ENCODE data around the gene PRRC2A.
A peak's percentile ranks its signal among the peaks of the same experiment; 100 is the strongest.

The PRRC2A gene

GRCh38 chr6:31620586-31621319 lies at the start of gene PRRC2A (continued):
- TF ChIP-seq HOXD13 (CRISPR knock-in tag; IDR thresholded peaks at IDR 0.05; ENCODE audit: borderline replicate concordance) (no peak), ZNF76 (tag by site-specific recombination; IDR thresholded peaks at IDR 0.05; ENCODE audit: borderline replicate concordance, low read depth) (peak; percentile 64; the same call in 1 of the 2 replicates), ZFP37 (tag by site-specific recombination; IDR thresholded peaks at IDR 0.05) (peak; percentile 95), ZNF354C (tag by site-specific recombination; IDR thresholded peaks at IDR 0.05; ENCODE audit: borderline replicate concordance, low read depth) (no peak), ZNF501 (tag by site-specific recombination; IDR thresholded peaks at IDR 0.05) (peak; percentile 81), ZNF677 (tag by site-specific recombination; IDR thresholded peaks at IDR 0.05) (no peak), ZNF621 (tag by site-specific recombination; IDR thresholded peaks at IDR 0.05) (no peak), ZNF48 (tag by site-specific recombination; IDR thresholded peaks at IDR 0.05) (no peak), ZNF610 (tag by site-specific recombination; IDR thresholded peaks at IDR 0.05; ENCODE audit: borderline replicate concordance) (peak; percentile 75; the same call in 1 of the 2 replicates), ZNF514 (tag by site-specific recombination; IDR thresholded peaks at IDR 0.05) (no peak), ZNF768 (tag by site-specific recombination; IDR thresholded peaks at IDR 0.05) (no peak), KLF16 (tag by site-specific recombination; IDR thresholded peaks at IDR 0.05) (peak; percentile 92), ZNF433 (tag by site-specific recombination; IDR thresholded peaks at IDR 0.05; ENCODE audit: low read depth) (no peak), ZNF785 (tag by site-specific recombination; IDR thresholded peaks at IDR 0.05) (peak; percentile 60; the same call in 1 of the 2 replicates), ZNF157 (tag by site-specific recombination; IDR thresholded peaks at IDR 0.05) (0 out of 2 replicates have a peak, but pooled peaks have one; percentile 6), ZFP41 (tag by site-specific recombination; IDR thresholded peaks at IDR 0.05; ENCODE audit: borderline replicate concordance) (no peak), ZBTB1 (tag by site-specific recombination; IDR thresholded peaks at IDR 0.05) (no peak), ZNF423 (tag by site-specific recombination; IDR thresholded peaks at IDR 0.05) (peak; percentile 12; the same call in 1 of the 2 replicates), GLI4 (tag by site-specific recombination; IDR thresholded peaks at IDR 0.05) (peak; percentile 90), ZNF121 (tag by site-specific recombination; IDR thresholded peaks at IDR 0.05) (0 out of 2 replicates have a peak, but pooled peaks have one; percentile 77), ZNF521 (tag by site-specific recombination; IDR thresholded peaks at IDR 0.05) (no peak), ZNF704 (tag by site-specific recombination; IDR thresholded peaks at IDR 0.05) (no peak), ZNF324 (tag by site-specific recombination; IDR thresholded peaks at IDR 0.05) (peak; percentile 84; the same call in 1 of the 2 replicates), ZNF843 (tag by site-specific recombination; IDR thresholded peaks at IDR 0.05) (no peak; the same call in 1 of the 2 replicates), ZNF571 (tag by site-specific recombination; IDR thresholded peaks at IDR 0.05) (no peak), ZNF510 (tag by site-specific recombination; IDR thresholded peaks at IDR 0.05; ENCODE audit: insufficient replicate concordance) (no peak), ZNF175 (tag by site-specific recombination; IDR thresholded peaks at IDR 0.05) (no peak), ZNF24 (tag by site-specific recombination; IDR thresholded peaks at IDR 0.05) (0 out of 2 replicates have a peak, but pooled peaks have one; percentile 61), TCF7L2 (IDR thresholded peaks at IDR 0.05; ENCODE audit: borderline replicate concordance, low read depth, low read length) (no peak), ZNF311 (tag by site-specific recombination; IDR thresholded peaks at IDR 0.05; ENCODE audit: borderline replicate concordance) (no peak), ZSCAN23 (tag by site-specific recombination; IDR thresholded peaks at IDR 0.05) (no peak; the same call in 1 of the 2 replicates), BCL11B (tag by site-specific recombination; IDR thresholded peaks at IDR 0.05; ENCODE audit: low read depth) (peak; percentile 34; the same call in 1 of the 2 replicates), ZNF350 (tag by site-specific recombination; IDR thresholded peaks at IDR 0.05) (no peak), ZNF132 (tag by site-specific recombination; IDR thresholded peaks at IDR 0.05; ENCODE audit: borderline replicate concordance) (no peak)
- TF ChIP-seq, protein P1, sequence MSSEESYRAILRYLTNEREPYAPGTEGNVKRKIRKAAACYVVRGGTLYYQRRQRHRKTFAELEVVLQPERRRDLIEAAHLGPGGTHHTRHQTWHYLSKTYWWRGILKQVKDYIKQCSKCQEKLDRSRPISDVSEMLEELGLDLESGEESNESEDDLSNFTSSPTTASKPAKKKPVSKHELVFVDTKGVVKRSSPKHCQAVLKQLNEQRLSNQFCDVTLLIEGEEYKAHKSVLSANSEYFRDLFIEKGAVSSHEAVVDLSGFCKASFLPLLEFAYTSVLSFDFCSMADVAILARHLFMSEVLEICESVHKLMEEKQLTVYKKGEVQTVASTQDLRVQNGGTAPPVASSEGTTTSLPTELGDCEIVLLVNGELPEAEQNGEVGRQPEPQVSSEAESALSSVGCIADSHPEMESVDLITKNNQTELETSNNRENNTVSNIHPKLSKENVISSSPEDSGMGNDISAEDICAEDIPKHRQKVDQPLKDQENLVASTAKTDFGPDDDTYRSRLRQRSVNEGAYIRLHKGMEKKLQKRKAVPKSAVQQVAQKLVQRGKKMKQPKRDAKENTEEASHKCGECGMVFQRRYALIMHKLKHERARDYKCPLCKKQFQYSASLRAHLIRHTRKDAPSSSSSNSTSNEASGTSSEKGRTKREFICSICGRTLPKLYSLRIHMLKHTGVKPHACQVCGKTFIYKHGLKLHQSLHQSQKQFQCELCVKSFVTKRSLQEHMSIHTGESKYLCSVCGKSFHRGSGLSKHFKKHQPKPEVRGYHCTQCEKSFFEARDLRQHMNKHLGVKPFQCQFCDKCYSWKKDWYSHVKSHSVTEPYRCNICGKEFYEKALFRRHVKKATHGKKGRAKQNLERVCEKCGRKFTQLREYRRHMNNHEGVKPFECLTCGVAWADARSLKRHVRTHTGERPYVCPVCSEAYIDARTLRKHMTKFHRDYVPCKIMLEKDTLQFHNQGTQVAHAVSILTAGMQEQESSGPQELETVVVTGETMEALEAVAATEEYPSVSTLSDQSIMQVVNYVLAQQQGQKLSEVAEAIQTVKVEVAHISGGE (tag by site-specific recombination; conservative IDR thresholded peaks at IDR 0.05; ENCODE audit: low read depth), result peak; percentile 72
- TF ChIP-seq, protein P2, sequence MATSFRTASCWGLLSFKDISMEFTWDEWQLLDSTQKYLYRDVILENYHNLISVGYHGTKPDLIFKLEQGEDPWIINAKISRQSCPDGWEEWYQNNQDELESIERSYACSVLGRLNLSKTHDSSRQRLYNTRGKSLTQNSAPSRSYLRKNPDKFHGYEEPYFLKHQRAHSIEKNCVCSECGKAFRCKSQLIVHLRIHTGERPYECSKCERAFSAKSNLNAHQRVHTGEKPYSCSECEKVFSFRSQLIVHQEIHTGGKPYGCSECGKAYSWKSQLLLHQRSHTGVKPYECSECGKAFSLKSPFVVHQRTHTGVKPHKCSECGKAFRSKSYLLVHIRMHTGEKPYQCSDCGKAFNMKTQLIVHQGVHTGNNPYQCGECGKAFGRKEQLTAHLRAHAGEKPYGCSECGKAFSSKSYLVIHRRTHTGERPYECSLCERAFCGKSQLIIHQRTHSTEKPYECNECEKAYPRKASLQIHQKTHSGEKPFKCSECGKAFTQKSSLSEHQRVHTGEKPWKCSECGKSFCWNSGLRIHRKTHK (tag by site-specific recombination; IDR thresholded peaks at IDR 0.05), result no peak
